B cell (primary cell): ENCODE data around the gene BTG2. TPM values are rescaled to one million over a fixed set of nuclear protein-coding genes. Genes with fewer than 3 reads are reported as not detected.

Experiments used
- ATAC-seq: fragments of 200-7000 bp; cut with Tn5 transposase; one replicate; pipeline ENCODE4 v1.10.0; 2021; ENCODE audit warnings: low read depth, mild to moderate bottlenecking, moderate number of reproducible peaks, moderate library complexity
- CTCF ChIA-PET: fragments of 350-600 bp; sonication (Branson Sonifier 250); formaldehyde crosslinking; loops from one replicate; lab custom pipeline; 2021; ENCODE audit warnings: antibody characterized with exemption, inconsistent platforms; lab: Charles Lee
- POLR2A ChIA-PET: fragments of 350-600 bp; sonication (Branson Sonifier 250); formaldehyde crosslinking; loops from one replicate; lab custom pipeline; 2021; ENCODE audit warnings: antibody characterized with exemption; lab: Charles Lee
- DNase-seq: peaks from one replicate; pipeline ENCODE4 v3.0.0; 2013
- H2AFZ ChIP-seq: 2 replicates; pipeline ENCODE4 v1.6.1; 2012; ENCODE audit warnings: mild to moderate bottlenecking, low read depth, low read length; ENCODE audit not compliant: insufficient read depth, poor library complexity, severe bottlenecking
- H3K27ac ChIP-seq, 2 donors: 1 replicate in 1 of 2; 2 replicates in 1 of 2; pipeline ENCODE4 v1.5.1; 2012 to 2013; ENCODE audit warnings: low read length in 2 of 2, mild to moderate bottlenecking in 2 of 2, moderate library complexity in 1 of 2
- H3K27me3 ChIP-seq, 4 experiments: fragments of 200-600 bp in 1 of 4; sonication (generic) in 1 of 4; replicated peaks in 1 of 4; 1 replicate in 2 of 4; 2 replicates in 2 of 4; pipeline versions ENCODE4 v1.6.1 to v1.7.0; 2013 to 2016; ENCODE audit warnings: low read length in 3 of 4, mild to moderate bottlenecking in 2 of 4, mixed read lengths in 1 of 4, moderate library complexity in 1 of 4; ENCODE audit not compliant: insufficient read depth in 4 of 4, control insufficient read depth in 3 of 4; ENCODE audit errors: control extremely low read depth in 1 of 4
- H3K36me3 ChIP-seq, 2 experiments: replicated peaks in 1 of 2; 1 replicate in 1 of 2; 2 replicates in 1 of 2; pipeline versions ENCODE4 v1.6.1 to v1.7.1; 2013; ENCODE audit warnings: low read length in 1 of 2; ENCODE audit not compliant: insufficient read depth in 2 of 2, control insufficient read depth in 1 of 2; ENCODE audit errors: control extremely low read depth in 1 of 2, extremely low read depth in 1 of 2
- H3K4me1 ChIP-seq, 2 donors: fragments of 200-600 bp in 1 of 2; sonication (generic) in 1 of 2; 1 replicate in 1 of 2; 2 replicates in 1 of 2; pipeline versions ENCODE4 v1.5.1 to v1.6.1; 2013 to 2017; ENCODE audit warnings: low read length in 2 of 2; ENCODE audit not compliant: control insufficient read depth in 2 of 2, insufficient read depth in 2 of 2
- H3K4me2 ChIP-seq: replicated peaks from 2 replicates; pipeline ENCODE3; 2012; ENCODE audit warnings: mild to moderate bottlenecking, low read depth, low read length; ENCODE audit not compliant: poor library complexity, severe bottlenecking
- H3K4me3 ChIP-seq, 5 experiments: fragments of 200-600 bp in 1 of 5; sonication (generic) in 1 of 5; 1 replicate in 3 of 5; 2 replicates in 2 of 5; pipeline versions ENCODE4 v1.5.1 to v1.7.0; 2011 to 2016; ENCODE audit warnings: low read length in 4 of 5, mild to moderate bottlenecking in 4 of 5, low read depth in 2 of 5, control low read depth in 1 of 5, moderate library complexity in 1 of 5; ENCODE audit not compliant: insufficient read depth in 1 of 5; ENCODE audit errors: control extremely low read depth in 1 of 5, extremely low read depth in 1 of 5
- H3K79me2 ChIP-seq: fragments of 200-600 bp; sonication (generic); one replicate; pipeline ENCODE4 v1.6.0; 2016; ENCODE audit warnings: low read length; ENCODE audit not compliant: control insufficient read depth, insufficient read depth
- H3K9ac ChIP-seq: fragments of 200-600 bp; sonication (generic); 2 replicates; pipeline ENCODE4 v1.6.1; 2017; ENCODE audit warnings: mild to moderate bottlenecking, low read length, moderate library complexity
- H3K9me3 ChIP-seq, 3 donors: one replicate each; pipeline versions ENCODE4 v1.6.1 to v1.7.1; 2013; ENCODE audit warnings: low read length in 2 of 3; ENCODE audit not compliant: control insufficient read depth in 2 of 3, insufficient read depth in 1 of 3; ENCODE audit errors: control extremely low read depth in 1 of 3
- H4K20me1 ChIP-seq: 2 replicates; pipeline ENCODE4 v1.6.0; 2012; ENCODE audit warnings: mild to moderate bottlenecking, low read length; ENCODE audit not compliant: insufficient read depth, control insufficient read depth, poor library complexity, severe bottlenecking
- H3K27ac Mint-ChIP-seq: one replicate; pipeline ENCODE4 v1.8.0; 2021; ENCODE audit warnings: mixed read lengths
- H3K27me3 Mint-ChIP-seq: one replicate; pipeline ENCODE4 v1.8.0; 2021; ENCODE audit warnings: mixed read lengths
- H3K4me1 Mint-ChIP-seq: one replicate; pipeline ENCODE4 v1.8.0; 2021; ENCODE audit warnings: mixed read lengths
- H3K4me3 Mint-ChIP-seq: one replicate; pipeline ENCODE4 v1.8.0; 2021; ENCODE audit warnings: mixed read lengths
- H3K9me3 Mint-ChIP-seq: one replicate; pipeline ENCODE4 v1.8.0; 2022; ENCODE audit warnings: mixed read lengths; ENCODE audit not compliant: insufficient read depth
- CTCF ChIP-seq: fragments of 200-600 bp; IDR thresholded peaks from one replicate; pipeline ENCODE4 v1.8.0; 2022; ENCODE audit warnings: antibody characterized with exemption, mild to moderate bottlenecking
- EZH2 ChIP-seq: IDR thresholded peaks from 2 replicates; pipeline ENCODE4 v1.6.1; 2012; ENCODE audit warnings: borderline replicate concordance, low read depth, mild to moderate bottlenecking, moderate library complexity, low read length; ENCODE audit not compliant: insufficient read depth, poor library complexity, severe bottlenecking
- WGBS: methylation state at CpG from one replicate; pipeline ENCODE4 v1.1.5; 2013; ENCODE audit warnings: missing lambda C conversion rate; ENCODE audit not compliant: insufficient coverage; 5-methylcytosine and 5-hydroxymethylcytosine counted together
- intact Hi-C: fragments of 100-400 bp; cut with micrococcal nuclease; formaldehyde crosslinking; loops from one replicate; pipeline ENCODE4 v1.10.0; 2022
- polyA plus RNA-seq: library from polyadenylated mRNA; depleted of rRNA; stranded (reverse); fragments of >200 nt; gene quantifications from 2 replicates; pipeline ENCODE4 v1.2.3, GENCODE V29; 2012
- total RNA-seq, 2 donors: library from RNA; stranded (reverse); fragments of 120-200 nt in 1 of 2; gene quantifications; 1 replicate in 1 of 2; 2 replicates in 1 of 2; pipeline versions ENCODE4 v1.2.3 to v1.2.4, GENCODE V29; 2013 to 2022

BTG2 gene
- total and polyA plus RNA-seq, 2 donors (not counting 1 experiment from before 2014, with no cell fraction given): 508 to 778 TPM

GRCh38 chr1:203343956-203344754 lies 38.8 kb downstream of the BTG2 start:
- no peaks in the 10 kb centered on the region for H4K20me1 ChIP-seq
- POLR2A ChIA-PET: interaction anchor here (0.6 kb wide), 1 partner anchor 37 kb away, joined by 5 read pairs; no protein-coding TSS in a partner anchor

More at GRCh38 chr1:203343956-203344754, 38.8 kb downstream of the BTG2 start:
- CTCF ChIA-PET: interaction anchor here (0.6 to 32.7 kb wide), 19 partner anchors 9 to 358 kb away, joined by 3 to 1776 read pairs (median 8); partner anchors contain the start of genes BTG2, FMOD and PRELP
- H3K27me3 Mint-ChIP-seq: peaks cover 40% of the 10 kb centered on the region
- Histone ChIP-seq H3K79me2 (peaks cover 6% of the 10 kb centered on the region), H3K4me3 (no peak overlapping the region), H3K9me3 (no peaks in the 10 kb centered on the region), H3K27me3 (peaks cover 0 to 20% (median 2%) of the 10 kb centered on the region in 4 experiments), H3K4me1 (peaks cover 8 to 11% of the 10 kb centered on the region in 2 donors), H3K4me2 (no peak overlapping the region), H3K9ac (no peak overlapping the region), H3K36me3 (no peaks in the 10 kb centered on the region), H3K27ac (no peak overlapping the region), H2AFZ (no peak overlapping the region)
- H3K4me1 Mint-ChIP-seq: peaks cover 12% of the 10 kb centered on the region
- H3K9me3 Mint-ChIP-seq: no peaks in the 10 kb centered on the region
- no peak overlapping the region for H3K4me3 Mint-ChIP-seq
- 84% methylated on average over 4 of the region's 9 CpGs for WGBS
- intact Hi-C loops: no loop called here
- H3K27ac Mint-ChIP-seq: no peak overlapping the region
- ATAC-seq (no peak), DNase-seq (no peak)
- TF ChIP-seq CTCF (no peak), EZH2 (no peak)
